PC-3 (cell line): ENCODE results near the gene DNASE2.

Experiments used
- CTCF ChIP-seq: fragments of 300-600 bp; sonication (generic); conservative IDR thresholded peaks from 2 replicates; pipeline ENCODE4 v1.5.1; 2017; ENCODE audit warnings: antibody characterized with exemption, low read depth, mild to moderate bottlenecking, low read length
- EZH2 ChIP-seq: fragments of 300-600 bp; sonication (generic); IDR thresholded peaks from one replicate; pipeline ENCODE4 v1.6.1; 2017; ENCODE audit warnings: antibody characterized with exemption, mild to moderate bottlenecking, low read length; ENCODE audit not compliant: unreplicated experiment
- EZH2phosphoT487 ChIP-seq: fragments of 300-600 bp; sonication (generic); IDR thresholded peaks from 2 replicates; pipeline ENCODE4 v1.6.1; 2018; ENCODE audit warnings: mild to moderate bottlenecking, antibody characterized with exemption, low read length, borderline replicate concordance

- TF ChIP-seq CTCF, result no peak
- TF ChIP-seq EZH2, result no peak
- no peak for TF ChIP-seq EZH2phosphoT487
Observed at GRCh38 chr19:12859546-12859945, 21.7 kb downstream of the DNASE2 start.
